CD8-positive, alpha-beta memory T cell (primary cell): ENCODE data around the gene PRPSAP1. TPM values are rescaled to one million over a fixed set of nuclear protein-coding genes. Genes with fewer than 3 reads are reported as not detected.

Source experiments
- polyA plus RNA-seq: library from polyadenylated mRNA; unstranded; fragments of 300-500 nt; fragmentation: Illumina TruSeq; gene quantifications from one replicate; pipeline ENCODE4 v1.2.3, GENCODE V29; 2021
- total RNA-seq, 2 experiments: library from RNA; stranded (reverse); gene quantifications; one replicate each; pipeline ENCODE4 v1.2.3, GENCODE V29; 2021

Gene PRPSAP1
- total and polyA plus RNA-seq, 3 experiments from 2014 or later: 46.9 to 63.3 (median 48.3) TPM

Other genes starting within 250 kb of the PRPSAP1 start
- under 1 TPM; 0.64 to 0.94 TPM for gene FOXJ1, start 212.7 kb downstream of the PRPSAP1 start, total RNA-seq
- 0.68 TPM for gene FOXJ1, start 212.7 kb downstream of the PRPSAP1 start, polyA plus RNA-seq
- gene RNF157, start 113.4 kb downstream of the PRPSAP1 start, total RNA-seq: 10 to 100 TPM; 13.9 TPM
- 10.7 TPM for gene RNF157, start 113.4 kb downstream of the PRPSAP1 start, polyA plus RNA-seq
- gene UBALD2, start 88.6 kb downstream of the PRPSAP1 start, total RNA-seq: 100 to 1,000 TPM; 125 to 133 TPM
- 8.7 TPM for gene UBALD2, start 88.6 kb downstream of the PRPSAP1 start, polyA plus RNA-seq
- 1 to 10 TPM; 2.4 to 2.5 TPM for gene QRICH2, start 45.6 kb downstream of the PRPSAP1 start, total RNA-seq
- gene QRICH2, start 45.6 kb downstream of the PRPSAP1 start, polyA plus RNA-seq: 0.22 TPM
- 10 to 100 TPM; 17.2 to 18.7 TPM for gene SPHK1, start 30.7 kb upstream of the PRPSAP1 start, total RNA-seq
- 0.76 TPM for gene SPHK1, start 30.7 kb upstream of the PRPSAP1 start, polyA plus RNA-seq
- 10 to 100 TPM; 33.6 to 35.0 TPM for gene UBE2O, start 99.2 kb upstream of the PRPSAP1 start, total RNA-seq
- gene UBE2O, start 99.2 kb upstream of the PRPSAP1 start, polyA plus RNA-seq: 14.9 TPM
- not detected for gene AANAT, start 113.7 kb upstream of the PRPSAP1 start, total RNA-seq
- not detected for gene AANAT, start 113.7 kb upstream of the PRPSAP1 start, polyA plus RNA-seq
- 10 to 100 TPM; 38.2 to 42.5 TPM for gene RHBDF2, start 147.5 kb upstream of the PRPSAP1 start, total RNA-seq
- gene RHBDF2, start 147.5 kb upstream of the PRPSAP1 start, polyA plus RNA-seq: 38.4 TPM
- not detected for gene CYGB, start 183.8 kb upstream of the PRPSAP1 start, total RNA-seq
- gene CYGB, start 183.8 kb upstream of the PRPSAP1 start, polyA plus RNA-seq: 0.23 TPM
- gene PRCD, start 186.1 kb upstream of the PRPSAP1 start, total RNA-seq: under 1 TPM; 0.38 to 0.53 TPM
- 1.2 TPM for gene PRCD, start 186.1 kb upstream of the PRPSAP1 start, polyA plus RNA-seq
- 1 to 10 TPM in 1 of 2 experiments, under 1 TPM in 1; 0.83 to 1.0 TPM for gene ST6GALNAC2, start 231.9 kb upstream of the PRPSAP1 start, total RNA-seq
- 2.9 TPM for gene ST6GALNAC2, start 231.9 kb upstream of the PRPSAP1 start, polyA plus RNA-seq